ENCODE results near the gene ACTR5.

- TF ChIP-seq POLR2AphosphoS5 (IDR thresholded peaks at IDR 0.05; ENCODE audit: borderline replicate concordance, low read depth, low read length) (no peak), EZH2 (IDR thresholded peaks at IDR 0.05) (no peak), FOXP2 (optimal IDR thresholded peaks at IDR 0.05; ENCODE audit: control extremely low read depth, extremely low read length, insufficient read depth) (no peak)
Measured at GRCh38 chr20:38763616-38764015, 15.4 kb downstream of the ACTR5 start.
